ENCODE data around the gene ASGR2. TPM values are rescaled to one million over a fixed set of nuclear protein-coding genes. Genes with fewer than 3 reads are reported as not detected.

The ASGR2 gene
- total RNA-seq, 4 donors from 2014 or later = 3.4 to 11.8 (median 6.8) TPM

GRCh38 chr17:7077911-7078546 lies 36.6 kb downstream of the ASGR2 start:
- no peak overlapping the region for H3K4me3 ChIP-seq
- no peaks in the 10 kb centered on the region for H3K36me3 ChIP-seq
- H3K9me3 ChIP-seq = no peaks in the 10 kb centered on the region
- no peak for TF ChIP-seq POLR2A (IDR thresholded peaks at IDR 0.05)
- TF ChIP-seq POLR2AphosphoS5 (IDR thresholded peaks at IDR 0.05) = no peak
- no peak for TF ChIP-seq EP300 (IDR thresholded peaks at IDR 0.05)
- no peak for TF ChIP-seq CTCF (IDR thresholded peaks at IDR 0.05)
- WGBS = 95% methylated on average over 6 of the region's 7 CpGs
- no peak overlapping the region for H3K27ac ChIP-seq
- DNase-seq (ENCODE audit: low spot score in 2 of 2) = no peak
- no peaks in the 10 kb centered on the region for H3K27me3 ChIP-seq
- peaks cover 3% of the 10 kb centered on the region for H3K4me1 ChIP-seq

DNA sequence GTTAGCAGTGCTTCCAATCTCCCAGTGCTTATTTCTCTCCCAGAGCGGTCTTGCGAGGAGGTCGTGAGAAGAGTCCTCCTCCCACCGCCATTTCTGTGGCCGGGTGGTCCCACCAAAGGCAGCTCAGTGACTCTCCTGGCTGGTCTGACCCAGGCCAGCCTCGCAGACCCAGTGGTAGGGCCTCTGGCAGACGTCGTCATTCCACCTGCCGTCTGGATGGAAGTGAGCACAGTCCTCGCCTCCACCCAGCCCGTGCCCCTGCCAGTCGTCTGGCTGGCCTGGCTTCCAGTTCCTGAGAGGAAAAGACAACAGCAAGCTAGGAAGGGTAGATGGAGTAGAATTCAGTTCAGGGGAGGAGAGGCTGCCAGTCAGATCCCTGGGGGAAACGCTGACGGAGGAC lies 39.7 kb downstream of the ASGR2 start:
- Histone ChIP-seq H3K36me3 (no peaks in the 10 kb centered on the region), H3K27ac (no peak overlapping the region), H3K27me3 (no peaks in the 10 kb centered on the region), H3K4me3 (no peak overlapping the region), H3K4me1 (no peaks in the 10 kb centered on the region), H3K9me3 (no peaks in the 10 kb centered on the region)
- 84% methylated on average over 14 of the region's 14 CpGs for whole genome bisulfite sequencing
- TF ChIP-seq CTCF (IDR thresholded peaks at IDR 0.05) = no peak
- TF ChIP-seq POLR2AphosphoS5 (IDR thresholded peaks at IDR 0.05) = no peak
- TF ChIP-seq EP300 (IDR thresholded peaks at IDR 0.05) = no peak
- no peak for DNase-seq (ENCODE audit: low spot score in 2 of 2)

DNA sequence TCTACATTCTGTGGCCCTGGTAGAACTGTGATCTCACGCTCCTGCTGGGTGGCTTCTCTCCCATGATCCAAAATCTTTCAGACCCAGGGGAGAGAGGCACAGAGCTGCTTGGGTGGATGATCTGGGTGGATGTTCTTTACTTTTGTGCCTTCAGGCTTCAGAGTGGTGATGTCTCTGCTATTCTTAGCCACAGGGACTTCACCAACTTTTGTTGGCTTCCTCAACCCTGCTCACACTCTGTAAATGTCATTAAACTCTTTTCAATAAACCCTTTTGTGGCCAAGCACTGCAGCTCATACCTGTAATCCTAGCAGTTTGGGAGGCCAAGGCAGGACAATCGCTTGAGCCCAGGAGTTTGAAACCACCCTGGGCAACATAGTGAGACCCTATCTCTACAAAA lies 42.2 kb downstream of the ASGR2 start:
- no peak overlapping the region for H3K27ac ChIP-seq
- peaks cover 9% of the 10 kb centered on the region for H3K9me3 ChIP-seq
- no peak overlapping the region for H3K4me3 ChIP-seq
- no peaks in the 10 kb centered on the region for H3K36me3 ChIP-seq
- TF ChIP-seq CTCF (IDR thresholded peaks at IDR 0.05) (no peak), POLR2AphosphoS5 (IDR thresholded peaks at IDR 0.05) (no peak), EP300 (IDR thresholded peaks at IDR 0.05) (no peak), POLR2A (IDR thresholded peaks at IDR 0.05) (no peak)
- no peak for DNase-seq (ENCODE audit: low spot score in 2 of 2)
- WGBS = 51% methylated on average over 2 of the region's 2 CpGs
- no peaks in the 10 kb centered on the region for H3K27me3 ChIP-seq
- H3K4me1 ChIP-seq = no peaks in the 10 kb centered on the region

GRCh38 chr17:7070712-7071111 lies 43.9 kb downstream of the ASGR2 start:
- Histone ChIP-seq H3K27ac (no peak overlapping the region), H3K4me3 (no peak overlapping the region), H3K36me3 (no peaks in the 10 kb centered on the region), H3K27me3 (no peaks in the 10 kb centered on the region), H3K9me3 (peaks cover 9% of the 10 kb centered on the region), H3K4me1 (no peaks in the 10 kb centered on the region)
- no peak for DNase-seq (ENCODE audit: low spot score in 2 of 2)
- WGBS = 92% methylated on average over 3 of the region's 3 CpGs
- TF ChIP-seq EP300 (IDR thresholded peaks at IDR 0.05) = no peak
- TF ChIP-seq POLR2AphosphoS5 (IDR thresholded peaks at IDR 0.05) = no peak
- no peak for TF ChIP-seq CTCF (IDR thresholded peaks at IDR 0.05)
- no peak for TF ChIP-seq POLR2A (IDR thresholded peaks at IDR 0.05)

DNA sequence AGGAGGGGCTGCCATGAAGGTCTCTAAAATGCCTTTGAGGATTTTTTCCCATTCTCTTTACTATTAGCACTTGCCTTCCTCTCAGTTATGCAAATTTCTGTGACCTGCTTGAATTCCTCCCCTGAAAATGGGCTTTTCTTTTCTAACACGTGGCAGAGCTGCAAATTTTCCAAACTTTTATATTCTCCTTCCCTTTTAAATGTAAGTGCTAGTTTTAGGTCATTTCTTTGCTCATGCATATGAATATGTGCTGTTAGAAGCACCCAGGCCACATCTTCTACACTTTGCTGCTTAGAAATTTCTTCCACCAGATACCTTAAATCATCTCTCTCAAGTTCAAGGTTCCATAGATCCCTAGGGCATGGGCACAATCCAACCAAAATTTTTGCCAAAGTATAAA lies 46.4 kb downstream of the ASGR2 start:
- H3K4me3 ChIP-seq = no peak overlapping the region
- TF ChIP-seq EP300 (IDR thresholded peaks at IDR 0.05) = no peak
- TF ChIP-seq POLR2AphosphoS5 (IDR thresholded peaks at IDR 0.05) = no peak
- no peak for TF ChIP-seq POLR2A (IDR thresholded peaks at IDR 0.05)
- no peak for TF ChIP-seq CTCF (IDR thresholded peaks at IDR 0.05)
- 46% methylated on average over 1 of the region's 1 CpG for whole genome bisulfite sequencing

More for the DNA sequence above, 46.4 kb downstream of the ASGR2 start:
- Histone ChIP-seq H3K27me3 (peaks cover 3% of the 10 kb centered on the region), H3K4me1 (no peaks in the 10 kb centered on the region), H3K27ac (no peak overlapping the region), H3K36me3 (no peaks in the 10 kb centered on the region), H3K9me3 (peaks cover 9% of the 10 kb centered on the region)
- no peak for DNase-seq (ENCODE audit: low spot score in 2 of 2)
